Measurements from ENCODE around the gene KCNH5.

Gene KCNH5

GRCh38 chr14:62654641-62655040, 390.6 kb downstream of the KCNH5 start:
- Histone ChIP-seq H3K18ac (ENCODE audit: low read length) (peak overlapping the region; percentile 75), H3K79me1 (ENCODE audit: low read length) (no peaks in the 10 kb centered on the region), H3K4ac (ENCODE audit: low read depth, low read length) (no peak overlapping the region), H4K8ac (ENCODE audit: low read depth, low read length) (no peak overlapping the region), H2AK5ac (ENCODE audit: low read length) (no peak overlapping the region), H2BK15ac (replicated peaks; ENCODE audit: low read depth) (no peak overlapping the region), H3K36me3 (ENCODE audit: control insufficient read depth, insufficient read depth, low read length) (no peaks in the 10 kb centered on the region), H3K56ac (ENCODE audit: low read length) (peak overlapping the region; percentile 3), H3K23ac (ENCODE audit: low read length) (no peak overlapping the region), H3K27me3 (ENCODE audit: insufficient read depth, low read length, poor library complexity) (no peaks in the 10 kb centered on the region), H3K27ac (ENCODE audit: low read depth, low read length) (no peak overlapping the region), H2BK120ac (ENCODE audit: low read depth, low read length) (no peak overlapping the region), H3K4me3 (ENCODE audit: low read length) (no peak overlapping the region), H3K79me2 (ENCODE audit: control insufficient read depth, insufficient read depth, low read length) (no peaks in the 10 kb centered on the region), H3K9ac (ENCODE audit: low read length) (no peak overlapping the region), H4K5ac (ENCODE audit: low read length) (peak overlapping the region; percentile 57), H2BK5ac (ENCODE audit: low read length) (peak overlapping the region; percentile 25), H3K4me2 (ENCODE audit: low read length) (no peak overlapping the region), H3K4me1 (ENCODE audit: control insufficient read depth, low read depth, low read length) (peaks cover 3% of the 10 kb centered on the region)
- DNase-seq = no peak
- WGBS (ENCODE audit: extremely low coverage, insufficient coverage, low lambda C conversion rate) = no CpG with 5 or more reads among the region's 5 CpGs
